Left lung (tissue), 10 donors: ENCODE measurements around the gene FAM9C. TPM values are rescaled to one million over a fixed set of nuclear protein-coding genes. Genes with fewer than 3 reads are reported as not detected.

ENCODE experiments used
- ATAC-seq: fragments of 200-7000 bp; cut with Tn5 transposase; one replicate; pipeline ENCODE4 v1.9.1; 2020; ENCODE audit warnings: moderate library complexity
- DNase-seq, 4 donors: peaks; one replicate each; pipeline ENCODE4 v3.0.0-alpha.2; 2013 to 2020
- H3K27ac ChIP-seq, 2 donors: fragments of 200-600 bp; sonication (generic) in 1 of 2; one replicate each; pipeline versions ENCODE4 v1.5.0 to v1.8.0; 2020 to 2021
- H3K27me3 ChIP-seq, 2 donors: fragments of 200-600 bp; sonication (generic) in 1 of 2; one replicate each; pipeline versions ENCODE4 v1.5.0 to v1.8.0; 2020 to 2021
- H3K36me3 ChIP-seq, 2 donors: fragments of 200-600 bp; sonication (generic) in 1 of 2; one replicate each; pipeline versions ENCODE4 v1.5.0 to v1.8.0; 2020 to 2021
- H3K4me1 ChIP-seq, 2 donors: fragments of 200-600 bp; one replicate each; pipeline ENCODE4 v1.8.0; 2021
- H3K4me3 ChIP-seq, 2 donors: fragments of 200-600 bp; sonication (generic) in 1 of 2; one replicate each; pipeline versions ENCODE4 v1.5.0 to v1.8.0; 2020 to 2021; ENCODE audit warnings: mild to moderate bottlenecking in 1 of 2
- H3K9me3 ChIP-seq, 2 donors: fragments of 200-600 bp; sonication (generic) in 1 of 2; one replicate each; pipeline versions ENCODE4 v1.5.0 to v1.8.0; 2020 to 2021
- intact Hi-C, 2 donors: fragments of 100-400 bp; cut with DNase I; formaldehyde crosslinking; loops; one replicate each; pipeline versions ENCODE4 v1.11.2 to v1.14.2; 2022
- polyA plus RNA-seq, 6 donors: library from polyadenylated mRNA; unstranded; fragments of 120-200 nt; gene quantifications; one replicate each; pipeline ENCODE4 v1.2.1, GENCODE V29; 2013; ENCODE audit not compliant: insufficient read length in 6 of 6
- total RNA-seq, 2 donors: library from RNA; stranded (reverse); fragmentation: NEBNext Ultra II Directional; extraction: Animal tissue kit (Norgen Biotek cat#: 25700); gene quantifications; one replicate each; pipeline ENCODE4 v1.2.1, GENCODE V29; 2021
- TF ChIP-seq, protein P1 (sequence below), 2 donors: fragments of 200-600 bp; sonication (generic) in 1 of 2; IDR thresholded peaks; one replicate each; pipeline versions ENCODE4 v1.5.0 to v1.8.0; 2021; ENCODE audit warnings: antibody characterized with exemption in 2 of 2
- donor health status: DM: no; HTN: yes; CAD: no.
- donor health status: DM: no; HTN: no; CAD: no.

Gene FAM9C
- total and polyA plus RNA-seq, 8 donors: 0.11 to 0.77 (median 0.21) TPM; not detected in 2

- Histone ChIP-seq H3K27me3 (no peaks in the 10 kb centered on the region), H3K9me3 (no peaks in the 10 kb centered on the region), H3K4me1 (peaks cover 15 to 16% of the 10 kb centered on the region in 2 donors), H3K36me3 (no peaks in the 10 kb centered on the region), H3K4me3 (no peak overlapping the region), H3K27ac (peak overlapping the region; percentile 46 to 62)
- TF ChIP-seq, protein P1, sequence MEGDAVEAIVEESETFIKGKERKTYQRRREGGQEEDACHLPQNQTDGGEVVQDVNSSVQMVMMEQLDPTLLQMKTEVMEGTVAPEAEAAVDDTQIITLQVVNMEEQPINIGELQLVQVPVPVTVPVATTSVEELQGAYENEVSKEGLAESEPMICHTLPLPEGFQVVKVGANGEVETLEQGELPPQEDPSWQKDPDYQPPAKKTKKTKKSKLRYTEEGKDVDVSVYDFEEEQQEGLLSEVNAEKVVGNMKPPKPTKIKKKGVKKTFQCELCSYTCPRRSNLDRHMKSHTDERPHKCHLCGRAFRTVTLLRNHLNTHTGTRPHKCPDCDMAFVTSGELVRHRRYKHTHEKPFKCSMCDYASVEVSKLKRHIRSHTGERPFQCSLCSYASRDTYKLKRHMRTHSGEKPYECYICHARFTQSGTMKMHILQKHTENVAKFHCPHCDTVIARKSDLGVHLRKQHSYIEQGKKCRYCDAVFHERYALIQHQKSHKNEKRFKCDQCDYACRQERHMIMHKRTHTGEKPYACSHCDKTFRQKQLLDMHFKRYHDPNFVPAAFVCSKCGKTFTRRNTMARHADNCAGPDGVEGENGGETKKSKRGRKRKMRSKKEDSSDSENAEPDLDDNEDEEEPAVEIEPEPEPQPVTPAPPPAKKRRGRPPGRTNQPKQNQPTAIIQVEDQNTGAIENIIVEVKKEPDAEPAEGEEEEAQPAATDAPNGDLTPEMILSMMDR (IDR thresholded peaks at IDR 0.05): no peak
- peak in 3 of 4 donors; percentile 30 to 66 (median 47) for DNase-seq
- ATAC-seq: peak; percentile 71
- intact Hi-C loops: no loop called here
Measured at GRCh38 chrX:13028871-13029636, 15.4 kb downstream of the FAM9C start.

GRCh38 chrX:13026877-13027652, 17.4 kb downstream of the FAM9C start:
- Histone ChIP-seq H3K27me3 (no peaks in the 10 kb centered on the region), H3K9me3 (no peaks in the 10 kb centered on the region), H3K27ac (no peak overlapping the region), H3K36me3 (no peaks in the 10 kb centered on the region), H3K4me3 (no peak overlapping the region), H3K4me1 (peaks cover 15 to 16% of the 10 kb centered on the region in 2 donors)
- ATAC-seq (no peak), DNase-seq (no peak)
- TF ChIP-seq, protein P1 (IDR thresholded peaks at IDR 0.05): no peak
- intact Hi-C loops: no loop called here

- intact Hi-C loops: no loop called here
- peaks cover 10 to 11% of the 10 kb centered on the region in 2 donors for H3K4me1 ChIP-seq
- TF ChIP-seq, protein P1 (IDR thresholded peaks at IDR 0.05): no peak
- H3K4me3 ChIP-seq: no peak overlapping the region
- H3K9me3 ChIP-seq: no peaks in the 10 kb centered on the region
- DNase-seq (no peak), ATAC-seq (no peak)
- H3K36me3 ChIP-seq: no peaks in the 10 kb centered on the region
- no peak overlapping the region for H3K27ac ChIP-seq
- H3K27me3 ChIP-seq: no peaks in the 10 kb centered on the region
Measured at GRCh38 chrX:13024986-13025385, 19.4 kb downstream of the FAM9C start.

- Histone ChIP-seq H3K4me1 (peaks cover under 1 to 1% of the 10 kb centered on the region in 2 donors), H3K27ac (no peak overlapping the region), H3K9me3 (no peaks in the 10 kb centered on the region), H3K27me3 (no peaks in the 10 kb centered on the region), H3K4me3 (no peak overlapping the region), H3K36me3 (no peaks in the 10 kb centered on the region)
- DNase-seq: no peak
- intact Hi-C loops: no loop called here
- no peak for ATAC-seq
- TF ChIP-seq, protein P1 (IDR thresholded peaks at IDR 0.05): no peak
Measured at GRCh38 chrX:13023979-13024378, 20.4 kb downstream of the FAM9C start.

- H3K9me3 ChIP-seq: no peaks in the 10 kb centered on the region
- TF ChIP-seq, protein P1 (IDR thresholded peaks at IDR 0.05): no peak
- intact Hi-C loops: no loop called here
Measured at GRCh38 chrX:13023567-13023966, 20.9 kb downstream of the FAM9C start.

More at GRCh38 chrX:13023567-13023966, 20.9 kb downstream of the FAM9C start:
- Histone ChIP-seq H3K4me3 (no peak overlapping the region), H3K4me1 (peaks cover 0 to 1% of the 10 kb centered on the region in 2 donors), H3K27me3 (no peaks in the 10 kb centered on the region), H3K36me3 (no peaks in the 10 kb centered on the region), H3K27ac (no peak overlapping the region)
- no peak for DNase-seq
- ATAC-seq: no peak
